ENCODE data around the gene NIPAL4.

DNA sequence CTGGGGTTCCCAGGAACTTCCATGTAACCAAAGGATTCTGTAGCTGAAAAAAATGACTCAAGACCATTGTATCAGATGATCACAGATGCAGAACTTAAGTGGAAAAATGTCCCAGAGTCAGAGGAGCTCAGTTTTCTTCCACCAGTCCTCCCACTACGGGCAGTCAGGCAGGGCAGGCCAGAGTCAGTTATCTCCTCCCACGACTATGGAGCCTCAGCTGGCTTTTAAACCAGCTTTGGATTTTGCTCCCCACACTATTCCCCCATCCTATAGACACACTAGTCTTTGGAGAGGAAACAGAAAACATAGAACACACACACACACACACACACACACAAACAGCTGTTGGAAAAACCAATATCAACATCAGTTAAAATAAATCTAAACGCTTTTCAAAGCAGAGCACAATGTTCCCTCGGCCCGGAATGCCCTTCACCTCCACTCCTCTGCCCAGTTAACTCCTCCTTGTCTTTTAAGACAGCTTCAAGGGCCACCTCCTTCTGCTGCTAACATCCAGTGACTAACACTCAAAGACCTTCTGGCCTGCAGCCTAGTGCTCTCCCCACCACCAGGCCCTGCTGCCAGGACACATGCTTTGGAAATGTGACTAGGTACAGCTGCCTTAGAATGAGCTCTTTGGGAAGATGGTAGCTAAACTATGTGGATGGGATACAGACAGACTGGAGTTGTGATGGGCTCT, 56.8 kb downstream of the NIPAL4 start:
- TF ChIP-seq, protein P1, sequence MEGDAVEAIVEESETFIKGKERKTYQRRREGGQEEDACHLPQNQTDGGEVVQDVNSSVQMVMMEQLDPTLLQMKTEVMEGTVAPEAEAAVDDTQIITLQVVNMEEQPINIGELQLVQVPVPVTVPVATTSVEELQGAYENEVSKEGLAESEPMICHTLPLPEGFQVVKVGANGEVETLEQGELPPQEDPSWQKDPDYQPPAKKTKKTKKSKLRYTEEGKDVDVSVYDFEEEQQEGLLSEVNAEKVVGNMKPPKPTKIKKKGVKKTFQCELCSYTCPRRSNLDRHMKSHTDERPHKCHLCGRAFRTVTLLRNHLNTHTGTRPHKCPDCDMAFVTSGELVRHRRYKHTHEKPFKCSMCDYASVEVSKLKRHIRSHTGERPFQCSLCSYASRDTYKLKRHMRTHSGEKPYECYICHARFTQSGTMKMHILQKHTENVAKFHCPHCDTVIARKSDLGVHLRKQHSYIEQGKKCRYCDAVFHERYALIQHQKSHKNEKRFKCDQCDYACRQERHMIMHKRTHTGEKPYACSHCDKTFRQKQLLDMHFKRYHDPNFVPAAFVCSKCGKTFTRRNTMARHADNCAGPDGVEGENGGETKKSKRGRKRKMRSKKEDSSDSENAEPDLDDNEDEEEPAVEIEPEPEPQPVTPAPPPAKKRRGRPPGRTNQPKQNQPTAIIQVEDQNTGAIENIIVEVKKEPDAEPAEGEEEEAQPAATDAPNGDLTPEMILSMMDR (IDR thresholded peaks at IDR 0.05; ENCODE audit: borderline replicate concordance, extremely low read depth, low read length, poor library complexity, severe bottlenecking), result no peak
- TF ChIP-seq EZH2 (IDR thresholded peaks at IDR 0.05; ENCODE audit: borderline replicate concordance, low read depth, low read length, severe bottlenecking), result no peak

Measured in DND-41 (cell line).